Activated CD8-positive, alpha-beta memory T cell treated with anti-CD3 and anti-CD28 coated beads for 48 hours (primary cell): ENCODE results near the gene TEX261.
A peak's percentile ranks its signal among the peaks of the same experiment; 100 is the strongest.
"Not testable (repeated sequence)": the region's sequence is repeated elsewhere in the genome, so short reads cannot be mapped to it uniquely, and the experiment has no call there.

Experiments used
- DNase-seq, 3 experiments: peaks; one replicate each; pipeline ENCODE4 v3.0.0-alpha.2; 2020; ENCODE audit warnings: low read depth in 2 of 3, low spot score in 2 of 3

TEX261 gene

GRCh38 chr2:70994699-70995425 is at the start of gene TEX261:
TSS of gene TEX261 (minus strand) at chr2:70994873. CDS start at chr2:70994757, 116 bp downstream.
- peak; percentile 73 to 92 (median 78) for DNase-seq

- DNase-seq, result no peak
Observed at GRCh38 chr2:71043531-71044407, 49.1 kb upstream of the TEX261 start.

GRCh38 chr2:71042287-71042686 is 47.6 kb upstream of the TEX261 start:
- DNase-seq, result no peak

GRCh38 chr2:71036296-71036695 is 41.6 kb upstream of the TEX261 start:
- not testable (repeated sequence) for DNase-seq

- peak in 2 of 3 experiments; percentile 24 to 26 for DNase-seq
Observed at GRCh38 chr2:71023553-71024243, 29.0 kb upstream of the TEX261 start.

GRCh38 chr2:71021394-71021793 is 26.7 kb upstream of the TEX261 start:
- not testable (repeated sequence) for DNase-seq

- not testable (repeated sequence) for DNase-seq
Observed at GRCh38 chr2:71019989-71020388, 25.3 kb upstream of the TEX261 start.

GRCh38 chr2:71018625-71019024 is 24.0 kb upstream of the TEX261 start:
- no peak for DNase-seq

GRCh38 chr2:71011786-71012185 is 17.1 kb upstream of the TEX261 start:
- not testable (repeated sequence) for DNase-seq

GRCh38 chr2:71008342-71008741 is 13.7 kb upstream of the TEX261 start:
- no peak for DNase-seq

GRCh38 chr2:71006955-71007799 is 12.5 kb upstream of the TEX261 start:
- DNase-seq, result no peak

GRCh38 chr2:71006323-71006722 is 11.7 kb upstream of the TEX261 start:
- DNase-seq, result no peak

GRCh38 chr2:71005271-71006202 is 10.9 kb upstream of the TEX261 start:
- no peak for DNase-seq

- DNase-seq, result no peak
Observed at GRCh38 chr2:71004857-71005256, 10.2 kb upstream of the TEX261 start.

GRCh38 chr2:71003966-71004755 is 9.5 kb upstream of the TEX261 start:
- no peak for DNase-seq

- no peak for DNase-seq
Observed at GRCh38 chr2:71003396-71003795, 8.7 kb upstream of the TEX261 start.

GRCh38 chr2:71001981-71002570 is 7.4 kb upstream of the TEX261 start:
- DNase-seq, result no peak

- no peak for DNase-seq
Observed at GRCh38 chr2:71001592-71001927, 6.9 kb upstream of the TEX261 start.
